SU-DHL-6 (cell line): ENCODE data around the gene APBB2.

Experiments used
- CTCF ChIP-seq: fragments of 200-600 bp; sonication (generic); IDR thresholded peaks from one replicate; pipeline ENCODE4 v1.5.1; 2017; ENCODE audit warnings: antibody characterized with exemption, mild to moderate bottlenecking, low read length, moderate library complexity; ENCODE audit not compliant: insufficient read depth, poor library complexity, severe bottlenecking
- EZH2phosphoT487 ChIP-seq: fragments of 200-600 bp; sonication (generic), shearing (Covaris generic); conservative IDR thresholded peaks from 2 replicates; pipeline ENCODE4 v1.6.1; 2018; ENCODE audit warnings: mild to moderate bottlenecking, antibody characterized with exemption, low read length, moderate library complexity, mixed read lengths

DNA sequence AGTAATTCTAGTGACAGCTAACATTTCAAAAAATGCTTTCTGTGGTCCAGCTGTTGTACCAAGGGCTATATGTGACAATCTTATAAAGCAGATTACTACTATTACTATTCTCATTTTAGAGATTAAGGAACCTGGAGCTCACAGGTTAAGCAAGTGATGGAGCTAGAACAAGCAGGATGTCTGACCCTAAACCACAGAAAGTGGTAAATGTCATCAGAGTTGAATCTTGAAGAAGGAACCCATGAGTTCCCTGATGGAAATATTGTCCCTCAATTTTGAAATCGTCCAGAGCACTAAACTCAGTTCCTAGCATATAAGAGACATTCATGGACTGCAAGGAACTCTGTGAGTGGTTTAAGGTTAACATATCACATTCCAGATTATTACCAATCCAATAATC, 214.0 kb downstream of the APBB2 start:
- no peak for TF ChIP-seq CTCF
- no peak for TF ChIP-seq EZH2phosphoT487
